Fibroblast of mammary gland (primary cell): ENCODE results near the gene PAQR5.

Experiments
- DNase-seq: peaks from one replicate; pipeline ENCODE4 v3.0.0-alpha.2; 2010; ENCODE audit warnings: low read depth
- H3K4me3 ChIP-seq: 2 replicates; pipeline ENCODE4 v1.5.1; 2011; ENCODE audit warnings: low read depth, mild to moderate bottlenecking, low read length, moderate library complexity; ENCODE audit not compliant: control insufficient read depth
- TF ChIP-seq, protein P1 (sequence below): conservative IDR thresholded peaks from 2 replicates; pipeline ENCODE4 v1.5.1; 2011; ENCODE audit warnings: low read depth, low read length, inconsistent platforms; ENCODE audit not compliant: control insufficient read depth, insufficient read depth

Gene PAQR5

DNA sequence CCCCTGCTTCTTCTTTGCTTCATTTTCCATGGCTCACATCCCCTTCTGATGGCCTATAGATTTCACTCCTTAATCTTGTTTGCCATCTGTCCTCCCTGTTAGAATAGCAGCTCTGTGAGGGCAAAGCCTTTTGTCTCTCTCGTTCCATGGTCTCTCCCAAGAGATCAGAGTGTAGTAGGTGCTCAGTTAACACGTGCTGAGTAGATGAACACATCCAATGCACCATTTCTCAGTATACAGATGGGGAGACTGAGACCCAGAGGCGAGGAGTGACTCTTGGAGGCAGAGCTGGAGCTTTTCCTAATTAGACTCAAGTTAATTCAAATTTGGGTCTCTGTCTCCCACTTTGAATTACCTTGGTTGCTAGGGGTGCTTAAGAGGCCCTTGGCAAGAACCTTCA is 4.2 kb downstream of the PAQR5 start:
- no peak for DNase-seq
- no peak overlapping the region for H3K4me3 ChIP-seq
- TF ChIP-seq, protein P1, sequence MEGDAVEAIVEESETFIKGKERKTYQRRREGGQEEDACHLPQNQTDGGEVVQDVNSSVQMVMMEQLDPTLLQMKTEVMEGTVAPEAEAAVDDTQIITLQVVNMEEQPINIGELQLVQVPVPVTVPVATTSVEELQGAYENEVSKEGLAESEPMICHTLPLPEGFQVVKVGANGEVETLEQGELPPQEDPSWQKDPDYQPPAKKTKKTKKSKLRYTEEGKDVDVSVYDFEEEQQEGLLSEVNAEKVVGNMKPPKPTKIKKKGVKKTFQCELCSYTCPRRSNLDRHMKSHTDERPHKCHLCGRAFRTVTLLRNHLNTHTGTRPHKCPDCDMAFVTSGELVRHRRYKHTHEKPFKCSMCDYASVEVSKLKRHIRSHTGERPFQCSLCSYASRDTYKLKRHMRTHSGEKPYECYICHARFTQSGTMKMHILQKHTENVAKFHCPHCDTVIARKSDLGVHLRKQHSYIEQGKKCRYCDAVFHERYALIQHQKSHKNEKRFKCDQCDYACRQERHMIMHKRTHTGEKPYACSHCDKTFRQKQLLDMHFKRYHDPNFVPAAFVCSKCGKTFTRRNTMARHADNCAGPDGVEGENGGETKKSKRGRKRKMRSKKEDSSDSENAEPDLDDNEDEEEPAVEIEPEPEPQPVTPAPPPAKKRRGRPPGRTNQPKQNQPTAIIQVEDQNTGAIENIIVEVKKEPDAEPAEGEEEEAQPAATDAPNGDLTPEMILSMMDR, result no peak

DNA sequence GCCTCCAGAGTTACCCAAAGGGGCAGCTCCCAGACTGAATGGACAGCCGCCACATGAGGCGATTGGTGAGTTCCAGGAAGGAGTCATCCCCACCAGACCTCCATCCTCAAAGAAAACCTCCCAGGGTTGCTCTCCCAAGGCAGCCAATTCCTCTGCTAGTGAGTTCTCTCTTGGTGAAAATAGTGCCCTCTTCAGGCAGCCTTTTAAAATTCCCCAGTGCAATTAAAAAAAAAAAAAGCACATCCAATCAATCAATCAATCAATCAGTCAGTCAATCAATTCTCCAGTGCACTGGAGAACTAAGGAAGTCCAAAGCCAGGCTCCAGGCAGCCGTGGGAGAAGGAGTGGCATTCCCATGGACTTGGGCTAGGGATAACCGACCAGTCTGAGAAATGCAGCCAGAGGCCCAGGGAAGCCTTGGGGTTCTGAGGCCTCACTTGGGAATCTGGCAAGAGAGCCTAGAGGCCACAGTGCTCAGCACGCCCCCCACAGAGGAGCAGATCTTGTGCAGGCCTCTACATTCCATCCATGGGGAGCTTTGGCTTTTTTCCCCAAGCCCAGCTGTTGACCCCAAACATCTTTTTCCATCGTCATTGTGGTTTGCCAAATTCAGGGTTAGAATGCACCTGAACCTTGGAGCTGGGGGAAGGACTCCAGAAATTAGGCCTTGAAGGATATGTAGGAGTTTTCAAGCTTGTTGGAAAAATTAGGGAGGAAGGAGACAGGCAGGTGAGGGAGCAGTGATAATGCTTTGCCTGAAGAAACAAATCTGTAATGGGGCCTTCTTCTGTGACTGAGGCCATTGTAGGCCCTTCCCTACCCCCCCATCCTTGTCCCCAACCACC is 4.8 kb downstream of the PAQR5 start:
- DNase-seq, result peak; percentile 43
- TF ChIP-seq, protein P1, result peak; percentile 27
- H3K4me3 ChIP-seq, result no peak overlapping the region

DNA sequence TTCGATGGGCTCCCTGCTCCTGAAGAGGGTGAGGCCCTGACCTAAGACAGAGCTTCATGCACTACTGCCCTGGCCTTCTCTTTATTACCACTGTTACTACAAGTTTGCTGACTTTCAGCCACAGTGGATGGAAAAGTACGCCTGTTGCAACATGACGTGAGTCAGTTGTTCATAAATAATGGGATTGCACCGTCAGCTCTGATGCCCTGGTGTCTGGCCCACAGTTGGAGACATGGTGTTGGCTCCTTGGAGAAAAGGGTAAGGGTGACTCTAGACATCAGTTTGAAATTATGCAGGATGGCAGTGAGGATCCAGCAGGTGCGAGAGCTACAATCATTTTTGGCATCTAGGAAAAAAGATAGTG is 5.5 kb downstream of the PAQR5 start:
- H3K4me3 ChIP-seq, result no peak overlapping the region
- peak; percentile 96 for DNase-seq
- TF ChIP-seq, protein P1, result no peak

DNA sequence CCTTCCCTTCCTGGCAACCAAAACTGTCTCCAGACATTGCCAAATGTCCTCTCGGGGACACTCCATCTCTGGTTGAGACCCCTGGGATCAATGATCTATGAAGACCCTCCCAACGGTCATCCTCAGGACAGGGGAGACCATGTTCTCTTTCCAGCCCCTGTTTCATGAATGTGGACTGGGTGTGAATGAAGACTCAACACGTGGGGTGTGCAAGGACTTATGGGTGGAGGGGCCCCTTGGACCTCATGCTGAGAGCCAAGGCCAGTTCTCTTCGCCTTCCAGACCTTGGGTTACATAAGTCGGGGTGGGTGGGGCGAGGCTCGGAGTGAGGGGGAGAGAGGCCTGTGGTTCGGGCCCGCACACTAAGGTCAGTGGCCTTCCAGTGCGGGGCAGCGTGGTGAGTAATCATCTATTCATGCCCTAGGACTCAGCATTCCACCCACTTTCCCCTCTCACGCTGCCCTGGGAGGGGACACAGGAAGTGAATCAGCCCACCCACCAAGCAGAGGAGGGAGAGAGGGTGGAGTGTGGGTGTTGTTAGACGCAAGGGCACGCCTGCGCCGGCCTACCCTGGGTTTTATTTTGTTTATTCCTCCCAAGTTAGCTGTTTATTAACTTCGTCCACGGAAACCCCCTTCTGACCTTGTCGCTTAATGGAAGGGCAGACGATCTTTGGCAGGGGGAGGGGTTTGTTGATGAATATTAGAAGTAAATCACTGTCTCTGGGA is 6.7 kb downstream of the PAQR5 start:
- DNase-seq, result peak; percentile 96
- no peak overlapping the region for H3K4me3 ChIP-seq

DNA sequence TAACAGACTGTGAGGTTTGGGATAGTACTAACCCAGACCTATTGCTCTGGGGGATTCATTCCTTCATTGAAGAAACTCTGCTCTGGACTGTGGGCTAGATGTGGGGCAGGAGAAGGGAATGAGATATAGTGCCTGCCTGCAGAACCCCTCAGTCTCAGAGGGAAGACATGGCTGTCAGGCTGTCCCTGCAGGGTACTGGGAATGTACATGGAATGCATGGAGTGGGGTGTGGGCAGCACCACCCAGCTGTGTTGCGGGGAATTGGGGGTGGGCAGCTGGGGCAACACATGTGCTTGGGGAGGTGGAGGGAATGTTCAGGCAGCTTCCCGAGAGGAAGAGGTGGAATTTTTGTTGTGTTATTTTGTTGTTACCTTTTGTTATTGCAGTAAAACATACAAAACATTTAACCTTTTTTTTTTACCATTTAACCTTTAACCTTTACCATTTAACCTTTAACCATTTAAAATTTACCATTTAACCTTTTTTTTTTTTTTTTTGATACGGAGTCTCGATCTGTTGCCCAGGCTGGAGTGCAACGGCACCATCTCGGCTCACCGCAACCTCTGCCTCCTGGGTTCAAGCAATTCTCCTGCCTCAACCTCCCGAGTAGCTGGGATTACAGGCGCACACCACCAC is 7.3 kb downstream of the PAQR5 start:
- no peak overlapping the region for H3K4me3 ChIP-seq
- TF ChIP-seq, protein P1, result no peak
- no peak for DNase-seq

More for the DNA sequence above, 6.7 kb downstream of the PAQR5 start:
- TF ChIP-seq, protein P1, result no peak

DNA sequence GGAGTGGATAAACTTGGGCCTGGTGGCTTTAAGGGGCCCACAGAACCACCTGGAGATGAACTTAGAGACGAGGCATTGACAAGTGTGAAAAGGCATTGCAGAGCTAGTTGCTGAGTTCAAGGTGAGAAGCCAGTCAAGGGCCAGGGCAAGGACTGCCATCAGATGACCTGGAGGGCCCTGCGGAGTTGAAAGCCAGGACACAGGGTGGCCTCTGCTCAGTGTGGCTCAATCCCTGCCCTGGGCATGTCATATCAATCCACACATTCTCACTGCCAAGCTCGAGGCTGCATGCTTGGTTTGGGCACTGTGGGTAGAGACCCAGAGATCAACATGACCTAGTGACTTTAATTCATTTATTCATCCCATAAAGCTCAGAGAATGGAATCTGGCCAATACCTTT is 9.2 kb downstream of the PAQR5 start:
- TF ChIP-seq, protein P1, result no peak
- DNase-seq, result no peak
- H3K4me3 ChIP-seq, result no peak overlapping the region
